DMS153 (cell line): ENCODE measurements around the gene CPB2.

Experiments
- DNase-seq: peaks from one replicate; lab custom pipeline; 2025; lab: John Stamatoyannopoulos, UW

CPB2 gene

DNA sequence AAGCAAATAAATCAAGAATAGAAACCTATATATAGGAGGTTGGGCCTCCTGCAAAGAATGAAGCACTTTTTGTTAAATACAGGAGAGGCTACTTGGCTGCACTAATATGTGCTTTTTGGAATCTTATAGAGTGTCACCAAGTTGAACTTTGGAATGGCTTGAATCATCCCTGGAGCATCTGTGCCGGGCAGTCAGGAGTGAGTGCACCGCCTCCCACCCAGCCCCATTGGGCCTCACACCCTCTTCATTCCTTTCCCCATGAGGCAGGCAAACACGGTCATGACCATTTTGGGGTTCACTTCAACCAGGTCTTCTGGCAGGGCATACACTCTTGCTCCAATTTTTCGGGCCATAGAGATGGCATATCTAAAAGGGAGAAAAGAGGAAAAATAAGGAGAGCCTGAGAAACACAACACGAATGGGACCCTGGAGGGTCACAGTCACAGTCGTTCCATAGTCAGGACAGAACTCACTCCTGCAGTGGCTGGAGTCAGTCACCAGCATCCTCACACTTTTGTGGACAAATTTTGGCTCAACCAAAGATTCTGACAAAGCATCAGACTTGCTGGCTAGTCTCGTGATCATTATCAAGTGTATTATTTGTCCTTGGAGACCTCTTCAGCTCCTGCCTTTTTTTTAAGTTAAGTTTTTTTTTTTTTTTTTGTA lies 22.7 kb upstream of the CPB2 start:
- no peak for DNase-seq

DNA sequence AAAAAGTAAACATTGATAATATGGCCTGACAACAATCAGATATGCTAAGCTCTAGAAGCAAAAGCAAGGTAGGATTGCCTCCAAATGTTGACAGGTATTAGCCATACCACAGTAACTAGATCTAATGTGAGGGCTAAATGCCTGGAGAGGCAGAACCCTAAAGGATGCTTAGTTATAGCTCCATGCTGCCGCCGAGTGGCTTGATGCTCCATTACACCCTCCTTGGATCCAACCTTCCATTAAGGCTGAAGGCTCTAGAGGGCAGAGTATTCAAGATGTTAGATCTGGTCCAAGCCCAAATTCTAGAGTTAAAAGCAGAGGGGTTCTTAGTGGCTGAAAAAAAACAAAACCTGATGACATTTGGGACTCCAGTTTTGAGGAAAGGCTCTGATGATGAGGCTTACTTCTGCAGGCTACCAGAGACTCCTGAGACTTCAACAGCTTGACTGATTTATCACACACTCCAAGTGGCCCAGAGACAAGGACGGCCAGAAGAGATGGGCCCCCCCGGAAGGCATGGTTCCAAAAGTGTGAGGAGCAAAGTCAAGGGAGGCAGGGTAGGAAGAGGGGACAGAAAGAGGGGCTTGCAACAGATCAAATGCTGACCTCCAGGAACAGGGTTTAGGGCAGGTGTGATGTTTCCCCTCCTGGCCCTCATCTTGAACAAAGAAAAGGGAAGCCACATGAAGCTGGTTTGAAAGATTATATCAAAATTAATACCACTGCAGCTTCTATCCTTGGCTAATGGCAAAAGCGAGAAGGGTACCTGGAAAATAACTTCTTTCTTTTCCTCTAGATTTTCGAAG lies 21.9 kb upstream of the CPB2 start:
- peak; percentile 83 for DNase-seq

DNA sequence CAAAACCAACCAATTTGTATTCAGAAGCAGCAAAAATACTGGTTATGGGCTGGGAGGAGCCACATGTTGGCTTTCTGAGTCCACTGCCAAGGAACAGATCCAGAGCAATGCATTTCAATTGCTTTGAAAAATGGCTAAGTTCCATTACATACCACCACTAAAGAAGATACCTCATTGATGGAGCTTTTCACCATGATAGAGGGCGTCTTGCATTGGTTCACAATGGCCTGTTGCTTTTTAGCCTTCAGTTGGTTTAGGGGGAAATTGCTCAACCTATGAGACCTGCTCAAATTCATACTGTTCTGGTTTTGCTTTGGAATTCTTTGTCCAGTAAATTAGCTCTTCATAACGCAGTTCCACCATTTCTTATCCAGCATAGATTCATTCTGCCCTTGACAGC lies 21.2 kb upstream of the CPB2 start:
- DNase-seq = no peak

DNA sequence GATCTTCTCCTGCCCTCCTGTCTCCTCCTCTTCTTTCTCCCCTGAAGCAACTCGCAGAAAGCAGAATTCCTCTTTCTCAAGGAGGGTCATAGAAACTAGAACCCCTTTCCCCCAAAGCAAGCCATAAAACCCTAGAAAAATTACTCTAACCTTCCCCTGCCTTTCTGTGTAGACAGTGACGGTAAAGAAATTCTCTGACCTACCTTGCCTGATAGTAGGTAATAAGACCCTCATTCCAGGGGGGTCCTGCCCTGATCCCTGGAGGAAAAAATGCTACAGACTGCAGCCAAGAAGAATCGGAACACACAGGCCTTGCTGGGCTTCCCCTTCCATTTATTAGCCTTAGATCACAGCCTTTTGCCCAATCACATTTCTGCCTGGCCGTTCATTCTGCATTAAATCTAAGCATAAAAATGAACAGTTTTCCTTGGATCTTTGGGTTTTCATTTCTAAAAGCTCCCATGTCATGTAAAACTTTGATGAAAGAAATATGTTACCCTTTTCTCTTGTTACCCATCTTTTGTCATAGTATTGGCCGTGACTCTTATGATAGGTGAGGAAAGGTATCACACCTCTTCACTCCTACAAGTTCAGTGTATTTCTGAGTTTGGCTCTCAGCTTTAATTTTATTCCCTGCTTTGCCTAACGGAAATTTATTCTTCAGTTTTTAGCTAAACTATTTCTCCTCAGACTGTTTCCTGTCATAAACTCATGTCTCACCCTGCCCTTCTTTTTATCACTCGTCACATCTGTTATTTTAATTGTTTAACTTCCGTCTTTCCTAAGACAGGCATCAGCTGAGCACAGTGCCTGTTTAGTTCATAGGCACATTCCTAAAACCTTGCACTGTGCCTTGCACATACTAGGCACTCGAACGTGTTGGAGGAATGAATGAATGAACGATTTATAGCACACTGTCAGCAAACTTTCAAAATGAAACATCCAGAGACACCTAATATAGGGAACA lies 20.4 kb upstream of the CPB2 start:
- no peak for DNase-seq

DNA sequence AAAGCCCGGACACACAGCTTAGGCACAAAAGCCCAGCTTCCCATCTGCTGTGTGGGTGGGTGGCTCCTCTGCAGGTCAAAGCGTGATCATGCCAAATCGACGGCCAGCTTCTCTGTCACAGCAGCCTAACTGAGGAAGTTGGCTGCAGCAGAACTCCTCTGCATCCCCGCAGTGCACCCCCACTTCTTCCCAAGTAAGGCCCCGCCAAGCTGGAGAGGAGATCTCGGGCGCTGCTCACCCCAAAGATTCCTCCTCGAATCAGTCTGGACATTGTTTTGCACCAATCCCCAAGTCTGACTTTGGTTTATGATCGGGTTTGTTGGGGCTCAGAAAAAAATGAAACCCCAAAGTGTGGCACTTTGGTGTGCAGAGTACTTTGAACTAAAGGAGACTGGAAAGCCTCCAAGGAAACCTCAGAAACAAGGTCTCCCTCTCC lies 19.7 kb upstream of the CPB2 start:
- DNase-seq = no peak

DNA sequence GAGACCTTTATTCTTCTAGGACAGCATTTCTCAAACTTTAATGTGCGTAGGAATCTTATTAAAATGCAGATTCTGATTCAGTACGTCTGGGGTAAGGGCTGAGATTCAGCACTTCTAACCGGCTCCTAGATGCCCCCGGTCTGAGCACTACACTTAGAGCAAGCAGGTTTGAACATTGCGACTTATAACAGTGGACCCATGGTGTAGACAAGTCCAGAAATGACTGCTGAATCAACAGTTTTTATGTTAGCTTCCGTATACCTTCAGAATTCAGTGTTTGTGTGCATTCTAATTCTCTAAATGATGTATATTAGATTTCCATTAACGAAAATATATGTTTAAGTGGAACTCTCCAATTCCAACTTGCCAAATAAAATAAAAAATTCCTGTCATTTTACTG lies 17.5 kb upstream of the CPB2 start:
- no peak for DNase-seq

DNA sequence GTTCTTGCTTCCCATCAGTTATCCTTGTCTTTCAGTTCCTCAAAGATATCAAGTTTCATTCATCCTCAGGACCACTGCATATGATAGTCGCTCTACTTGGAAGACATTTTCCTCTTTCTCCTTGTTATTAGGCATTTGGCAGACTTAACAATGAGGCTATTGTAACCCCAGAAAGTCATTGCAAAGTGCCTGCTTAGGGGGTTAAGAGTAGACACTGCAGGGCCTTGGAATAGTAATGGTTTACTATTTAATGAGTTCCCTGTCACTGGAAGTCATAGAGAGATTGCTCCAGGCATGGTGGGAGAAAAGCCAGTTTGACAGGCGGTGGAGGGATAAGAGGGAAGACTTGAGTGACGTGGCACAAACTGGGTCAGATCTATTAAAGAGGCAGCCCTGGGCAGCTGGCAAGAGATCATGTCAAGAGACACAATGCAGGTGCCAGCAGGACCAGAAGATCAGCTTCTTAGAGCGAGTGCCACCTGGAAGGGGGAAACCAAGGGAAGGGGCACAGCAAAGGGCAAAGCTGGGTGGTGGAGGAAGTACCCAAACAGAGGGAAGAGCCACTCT lies 16.8 kb upstream of the CPB2 start:
- DNase-seq = no peak

DNA sequence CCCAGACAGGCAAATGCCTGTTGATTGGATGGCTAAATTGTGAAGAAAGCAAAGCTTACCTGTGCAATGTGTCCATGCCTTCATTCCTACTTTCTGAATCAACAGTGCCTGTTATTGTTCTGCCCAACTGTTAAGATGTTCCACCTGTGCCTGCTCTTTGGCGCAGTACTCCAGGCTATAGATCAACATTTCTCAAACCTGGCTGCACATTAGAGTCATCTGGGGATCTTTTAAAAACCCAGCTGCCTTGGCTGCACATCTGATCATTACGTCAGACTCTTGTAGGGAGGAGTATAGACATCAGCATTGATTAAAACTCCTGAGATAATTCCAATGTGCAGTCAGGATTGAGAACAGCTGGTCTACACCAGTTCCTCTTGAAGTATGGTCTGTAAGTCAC lies 16.2 kb upstream of the CPB2 start:
- no peak for DNase-seq

DNA sequence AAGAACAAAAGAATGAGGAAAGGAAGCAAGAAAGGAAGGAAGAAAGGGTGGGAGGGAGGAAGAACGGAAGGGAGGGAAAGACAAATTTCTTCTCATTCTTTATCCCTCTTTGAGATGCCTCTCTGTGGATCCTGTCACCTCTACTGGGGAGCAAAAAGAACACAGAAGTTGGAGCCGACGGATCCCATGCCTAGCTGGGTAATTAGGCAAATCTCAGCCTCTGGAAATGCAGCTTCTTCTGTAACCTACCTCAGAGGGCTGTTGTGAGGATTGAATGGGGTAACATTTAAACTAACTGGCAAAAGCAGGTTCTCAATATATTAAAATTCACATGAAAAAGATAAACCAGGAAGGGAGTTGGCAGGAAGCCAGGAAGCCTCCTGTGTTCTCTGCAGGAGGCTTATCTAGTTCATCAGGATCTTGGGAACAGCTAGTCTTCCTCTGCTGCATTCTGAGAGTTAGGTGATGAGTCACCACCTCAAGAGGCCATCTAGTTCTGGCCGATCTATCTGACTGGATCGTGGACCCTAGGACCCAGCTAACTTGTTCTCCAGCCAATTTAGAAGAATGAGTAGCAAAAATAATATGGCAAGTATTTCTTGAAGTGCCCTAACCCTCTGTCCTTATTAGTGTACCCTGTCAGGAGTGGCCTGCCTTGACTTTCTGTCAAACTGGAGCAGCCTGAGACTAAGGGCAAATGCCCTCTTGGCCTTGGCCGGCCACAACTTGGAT lies 15.2 kb upstream of the CPB2 start:
- DNase-seq = no peak

DNA sequence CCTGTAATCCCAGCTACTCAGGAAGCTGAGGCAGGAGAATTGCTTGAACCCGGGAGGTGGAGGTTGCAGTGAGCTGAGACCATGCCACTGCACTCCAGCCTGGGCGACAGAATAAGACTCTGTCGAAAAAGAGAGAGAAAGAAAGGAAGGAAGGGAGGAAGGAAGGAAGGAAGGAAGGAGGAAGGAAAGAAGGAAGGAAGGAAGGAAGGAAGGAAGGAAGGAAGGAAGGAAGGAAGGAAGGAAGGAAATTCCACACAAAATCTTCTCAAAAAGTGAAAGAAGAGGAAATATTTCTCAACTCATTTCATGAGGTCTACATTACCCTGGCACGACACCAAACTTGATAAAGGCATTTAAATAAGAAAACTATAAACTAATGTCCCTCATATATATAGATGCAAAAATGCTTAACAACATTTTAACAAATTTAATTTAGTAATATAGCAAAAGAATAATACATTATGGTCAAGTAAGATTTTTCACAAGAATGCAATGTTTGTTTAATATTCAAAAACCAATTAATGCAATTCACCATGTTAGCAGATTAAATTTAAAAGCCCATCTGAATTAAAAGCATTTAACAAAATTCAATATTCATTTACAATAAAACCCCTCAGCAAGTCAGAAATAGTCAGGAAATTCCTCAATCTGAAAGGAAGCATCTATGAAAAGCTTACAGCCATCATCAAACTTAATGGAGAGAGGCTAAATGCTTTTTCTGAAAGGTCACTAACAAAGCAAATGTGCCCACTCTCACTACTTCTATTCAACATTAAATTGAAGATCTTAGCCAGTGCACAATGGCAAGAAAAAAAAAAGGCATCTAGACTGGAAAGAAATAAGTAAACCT lies 12.0 kb upstream of the CPB2 start:
- no peak for DNase-seq

DNA sequence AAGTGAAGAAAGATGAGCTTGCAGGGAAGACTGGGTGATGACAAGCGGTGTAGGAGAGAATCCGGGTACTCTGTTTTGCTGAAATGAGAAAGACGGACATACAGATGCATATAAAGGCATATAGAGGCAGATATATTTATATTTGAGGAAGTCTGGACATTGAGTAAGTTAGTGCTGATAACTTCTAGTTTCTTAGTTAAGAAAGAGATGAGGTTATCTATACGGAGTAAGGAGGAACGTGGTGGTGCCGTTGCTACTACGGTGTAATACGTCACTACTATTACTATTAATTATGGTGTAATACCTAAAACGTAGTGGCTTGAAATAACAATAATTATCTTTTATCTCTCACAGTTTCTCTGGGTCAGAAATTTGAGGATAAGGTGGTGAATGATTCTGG lies 9.8 kb upstream of the CPB2 start:
- no peak for DNase-seq

DNA sequence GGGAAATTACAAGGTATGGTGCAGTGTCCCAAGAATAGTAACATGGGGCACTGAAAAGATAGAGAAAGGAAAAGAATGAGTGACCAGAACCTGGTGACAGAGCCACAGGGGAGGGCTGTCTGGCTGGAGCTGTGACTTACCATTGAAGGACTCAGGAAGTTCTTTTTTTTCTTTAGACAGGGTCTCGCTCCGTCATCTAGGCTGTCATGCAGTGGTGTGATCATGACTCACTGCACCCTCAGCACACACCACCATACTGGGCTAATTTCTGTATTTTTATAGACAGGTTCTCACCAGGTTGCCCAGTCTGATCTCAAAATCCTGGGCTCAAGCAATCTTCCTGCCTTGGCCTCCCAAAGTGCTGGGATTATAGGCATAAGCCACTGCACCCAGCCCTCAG lies 8.8 kb upstream of the CPB2 start:
- DNase-seq = no peak

DNA sequence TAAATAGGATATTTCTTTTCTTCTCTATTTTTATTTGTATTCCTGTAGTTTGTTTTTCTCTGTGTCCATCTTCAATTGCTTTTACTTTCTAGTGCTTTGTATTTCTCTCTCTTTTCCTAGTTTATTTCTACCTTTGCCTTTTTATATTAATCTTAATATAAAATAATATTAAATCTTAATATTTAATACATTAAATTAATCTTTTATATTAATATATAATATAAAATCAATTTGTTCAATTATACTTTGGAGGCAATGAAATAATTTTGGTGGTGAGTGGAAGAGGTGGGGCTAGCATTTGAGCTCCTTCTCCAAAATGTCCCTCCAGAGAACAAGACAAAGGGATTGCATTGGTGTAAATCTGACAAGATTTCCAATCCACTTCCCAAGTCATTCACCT lies 6.3 kb upstream of the CPB2 start:
- DNase-seq = no peak

DNA sequence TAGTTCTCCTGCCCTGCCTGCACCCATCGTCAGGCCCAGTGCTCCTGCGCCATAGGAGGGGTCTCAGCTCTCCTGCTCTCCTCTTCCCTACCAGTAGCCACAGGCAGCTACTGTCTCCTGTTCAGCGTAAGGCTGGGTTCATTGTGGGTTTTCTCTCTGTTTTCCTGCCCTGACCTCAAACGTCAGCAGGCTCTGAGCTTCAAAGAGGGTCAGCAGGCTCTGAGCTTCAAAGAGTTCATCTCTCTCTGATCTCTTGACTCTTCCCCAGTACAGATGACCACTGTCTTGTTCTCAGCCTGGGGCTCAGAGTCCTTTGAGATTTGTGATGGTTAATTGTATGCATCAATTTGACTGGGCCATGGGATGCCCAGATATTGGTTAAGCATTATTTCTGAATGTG lies 4.6 kb upstream of the CPB2 start:
- DNase-seq = no peak

DNA sequence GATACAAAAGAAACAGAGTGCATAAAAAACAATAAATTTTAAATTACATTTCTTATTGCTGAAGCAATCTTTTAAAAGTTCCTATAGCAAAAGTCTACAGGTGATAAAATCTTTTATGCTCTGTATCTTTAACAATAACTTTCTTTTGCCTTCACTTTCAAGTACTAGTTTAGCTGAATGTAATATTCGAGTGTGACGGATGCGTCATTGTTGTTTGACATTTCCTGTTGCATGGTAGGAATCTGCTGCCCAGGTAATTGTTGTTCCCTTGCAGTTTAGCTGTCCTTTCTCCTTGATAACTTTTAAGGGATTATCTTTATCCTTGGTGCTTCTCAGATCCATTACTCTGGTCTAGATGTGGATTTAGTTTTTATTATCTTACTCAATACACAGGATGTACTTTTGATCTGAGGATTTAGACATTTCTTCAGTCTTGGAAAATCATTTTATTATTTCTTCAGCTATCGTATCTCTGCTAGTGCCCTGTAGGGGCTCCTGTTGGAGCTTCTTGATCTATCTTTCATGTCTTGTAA lies 2.1 kb upstream of the CPB2 start:
- peak; percentile 24 for DNase-seq

DNA sequence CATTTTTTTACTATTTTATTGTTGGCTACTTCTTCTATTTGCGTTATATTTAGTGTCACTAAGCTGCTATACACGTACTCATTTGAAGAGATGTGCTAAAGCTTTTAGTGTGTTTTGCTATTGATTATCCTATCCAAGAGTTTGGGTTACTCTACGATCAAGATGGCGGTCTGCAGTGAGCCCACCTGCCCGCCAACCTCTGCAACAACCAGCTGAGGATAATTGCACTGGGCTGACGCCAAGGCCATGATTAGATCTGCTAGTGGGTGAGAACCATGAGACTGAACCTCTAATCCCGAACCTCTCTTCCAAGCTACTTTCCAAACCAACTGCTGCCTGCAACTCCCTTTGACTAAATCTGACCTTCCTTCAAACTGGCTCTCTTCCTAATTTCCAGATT lies 1.8 kb downstream of the CPB2 start:
- DNase-seq = no peak

DNA sequence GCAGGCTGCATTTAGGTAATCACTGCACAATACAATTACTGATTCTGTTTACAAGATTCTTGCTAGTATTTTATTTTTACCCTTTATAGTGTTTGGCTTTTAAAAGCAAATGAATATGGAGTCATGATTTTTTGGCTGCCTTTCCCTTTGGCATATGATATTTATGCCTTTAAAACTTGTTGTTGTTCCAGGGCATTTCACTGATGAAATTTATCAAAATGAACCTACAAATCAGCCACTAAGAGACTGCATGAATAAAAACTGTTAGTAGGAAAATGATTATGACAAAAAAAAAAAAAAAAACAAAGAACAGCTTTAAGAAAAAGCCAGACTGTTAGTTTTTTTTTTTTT lies 2.6 kb downstream of the CPB2 start:
- no peak for DNase-seq

DNA sequence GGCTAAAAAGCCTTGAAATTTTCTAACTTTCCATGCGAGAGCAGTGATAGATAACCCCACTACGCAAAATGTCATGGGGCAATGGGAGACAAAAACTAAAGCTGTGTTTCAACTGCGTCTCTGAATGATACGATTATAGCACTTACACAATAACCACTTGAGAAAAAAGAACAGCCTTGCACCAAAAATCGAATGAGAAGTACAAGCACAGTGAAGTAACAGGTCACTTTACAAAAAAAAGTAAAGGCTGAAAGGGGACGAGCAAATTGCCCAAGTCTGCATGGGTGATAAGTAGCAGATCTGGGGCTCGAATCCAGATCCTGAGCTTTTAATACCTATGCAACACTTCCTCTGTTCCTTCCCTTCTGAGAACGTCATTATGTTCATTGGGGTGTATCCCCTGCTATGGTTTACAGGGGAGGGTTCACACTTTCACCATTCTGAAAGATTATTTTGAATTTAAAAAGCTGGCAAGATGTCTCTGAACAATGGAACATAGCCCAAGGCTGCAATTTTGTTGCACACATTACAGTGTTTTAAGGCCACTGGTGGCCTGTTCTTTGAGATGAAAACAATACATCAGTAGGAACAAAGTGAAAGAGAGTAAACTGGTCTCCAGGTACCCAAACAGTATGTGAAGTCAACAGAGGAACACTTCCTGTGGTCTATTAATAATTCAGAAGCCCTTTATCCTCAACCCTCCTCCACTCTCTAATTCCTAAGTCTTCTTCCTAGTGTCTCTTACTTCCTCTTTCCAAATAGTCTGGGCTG lies 3.2 kb downstream of the CPB2 start:
- peak; percentile 81 for DNase-seq

DNA sequence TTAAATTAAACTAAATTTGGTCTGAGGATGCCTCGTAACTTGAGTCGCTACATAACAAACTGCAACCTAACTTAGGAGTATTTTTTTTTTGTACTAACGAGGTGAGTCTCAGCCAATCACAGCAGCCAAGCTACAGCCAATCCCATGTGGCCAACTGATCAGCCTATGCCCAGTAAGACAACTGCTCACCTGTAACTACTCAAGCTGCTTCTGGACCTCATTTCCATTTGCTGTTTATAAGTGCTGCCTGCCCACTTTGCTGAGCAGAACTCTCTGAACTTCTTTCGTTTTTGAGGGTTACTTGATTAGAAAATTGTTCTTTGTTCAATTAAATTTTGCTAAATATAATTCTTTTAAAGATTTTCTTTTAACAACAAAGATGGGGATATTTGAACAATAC lies 3.8 kb downstream of the CPB2 start:
- DNase-seq = no peak
